Osteoblast (primary cell): Measurements from ENCODE around the gene PRDM5. TPM values are rescaled to one million over a fixed set of nuclear protein-coding genes. Genes with fewer than 3 reads are reported as not detected.
A peak's percentile ranks its signal among the peaks of the same experiment; 100 is the strongest.

Experiments used
- DNase-seq: peaks from one replicate; pipeline ENCODE4 v3.0.0; 2011; ENCODE audit warnings: low spot score, mixed read lengths; ENCODE audit not compliant: insufficient read length; ENCODE audit errors: missing footprints
- H2AFZ ChIP-seq: 2 replicates; pipeline ENCODE4 v1.6.0; 2011; ENCODE audit warnings: mild to moderate bottlenecking, low read length
- H3K27ac ChIP-seq: 2 replicates; pipeline ENCODE4 v1.5.1; 2011; ENCODE audit warnings: mild to moderate bottlenecking, low read depth, low read length, moderate library complexity
- H3K27me3 ChIP-seq: 2 replicates; pipeline ENCODE4 v1.6.0; 2012; ENCODE audit warnings: mild to moderate bottlenecking, control low read depth, inconsistent platforms, low read length, moderate library complexity; ENCODE audit not compliant: insufficient read depth
- H3K36me3 ChIP-seq: 2 replicates; pipeline ENCODE4 v1.5.1; 2011; ENCODE audit warnings: mild to moderate bottlenecking, low read length, control low read depth, moderate library complexity; ENCODE audit not compliant: insufficient read depth
- H3K4me1 ChIP-seq: 2 replicates; pipeline ENCODE4 v1.5.1; 2011; ENCODE audit warnings: mild to moderate bottlenecking, low read length, control low read depth, moderate library complexity; ENCODE audit not compliant: insufficient read depth
- H3K4me2 ChIP-seq: 2 replicates; pipeline ENCODE4 v1.6.0; 2011; ENCODE audit warnings: mild to moderate bottlenecking, low read length; ENCODE audit not compliant: insufficient read depth
- H3K4me3 ChIP-seq: fragments of 200-600 bp; sonication (generic); 3 replicates; pipeline ENCODE4 v1.5.1; 2012; ENCODE audit warnings: mild to moderate bottlenecking, low read length, inconsistent platforms; ENCODE audit not compliant: insufficient read depth
- H3K79me2 ChIP-seq: 2 replicates; pipeline ENCODE4 v1.6.0; 2012; ENCODE audit warnings: mild to moderate bottlenecking, low read length, control low read depth, inconsistent platforms; ENCODE audit not compliant: insufficient read depth
- H3K9me3 ChIP-seq: 2 replicates; pipeline ENCODE4 v1.5.1; 2011; ENCODE audit warnings: low read depth, low read length, control low read depth
- H4K20me1 ChIP-seq: 2 replicates; pipeline ENCODE4 v1.6.0; 2012; ENCODE audit warnings: mild to moderate bottlenecking, low read length, control low read depth; ENCODE audit not compliant: insufficient read depth
- total RNA-seq: library from RNA; depleted of rRNA; stranded (reverse); fragments of >200 nt; gene quantifications from 2 replicates; pipeline ENCODE4 v1.2.3, GENCODE V29; 2012
- TF ChIP-seq, protein P1 (sequence below): IDR thresholded peaks from 2 replicates; pipeline ENCODE4 v1.5.1; 2011; ENCODE audit warnings: mild to moderate bottlenecking, low read depth, low read length, moderate library complexity; ENCODE audit errors: extremely low read depth

The PRDM5 gene
- total RNA-seq, 1 donor: 39.4 TPM

DNA sequence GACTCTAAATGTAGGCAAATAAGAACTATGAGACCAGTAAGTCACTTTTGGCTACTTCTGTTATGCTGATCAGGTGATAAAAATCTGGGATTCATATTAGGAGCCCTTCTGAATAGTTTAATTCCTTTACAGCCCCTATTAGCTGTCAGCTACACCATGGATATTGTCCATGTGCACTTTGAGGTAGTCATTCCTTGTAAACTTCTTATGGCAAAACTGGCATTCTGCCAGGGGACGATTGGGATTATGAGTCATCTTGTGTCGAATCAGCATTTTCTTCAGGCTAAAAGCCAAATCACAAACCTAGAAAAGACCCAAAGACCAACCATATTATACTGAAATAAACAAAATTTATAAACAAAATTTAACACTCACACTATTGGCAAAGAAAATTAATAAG, 227.6 kb downstream of the PRDM5 start:
- Histone ChIP-seq H4K20me1 (no peaks in the 10 kb centered on the region), H3K4me1 (peaks cover 15% of the 10 kb centered on the region), H3K4me3 (no peak overlapping the region), H3K79me2 (no peaks in the 10 kb centered on the region), H3K9me3 (no peaks in the 10 kb centered on the region), H3K4me2 (no peak overlapping the region), H2AFZ (no peak overlapping the region), H3K27me3 (no peaks in the 10 kb centered on the region), H3K27ac (no peak overlapping the region), H3K36me3 (no peaks in the 10 kb centered on the region)
- peak; percentile 25 for DNase-seq
- TF ChIP-seq, protein P1, sequence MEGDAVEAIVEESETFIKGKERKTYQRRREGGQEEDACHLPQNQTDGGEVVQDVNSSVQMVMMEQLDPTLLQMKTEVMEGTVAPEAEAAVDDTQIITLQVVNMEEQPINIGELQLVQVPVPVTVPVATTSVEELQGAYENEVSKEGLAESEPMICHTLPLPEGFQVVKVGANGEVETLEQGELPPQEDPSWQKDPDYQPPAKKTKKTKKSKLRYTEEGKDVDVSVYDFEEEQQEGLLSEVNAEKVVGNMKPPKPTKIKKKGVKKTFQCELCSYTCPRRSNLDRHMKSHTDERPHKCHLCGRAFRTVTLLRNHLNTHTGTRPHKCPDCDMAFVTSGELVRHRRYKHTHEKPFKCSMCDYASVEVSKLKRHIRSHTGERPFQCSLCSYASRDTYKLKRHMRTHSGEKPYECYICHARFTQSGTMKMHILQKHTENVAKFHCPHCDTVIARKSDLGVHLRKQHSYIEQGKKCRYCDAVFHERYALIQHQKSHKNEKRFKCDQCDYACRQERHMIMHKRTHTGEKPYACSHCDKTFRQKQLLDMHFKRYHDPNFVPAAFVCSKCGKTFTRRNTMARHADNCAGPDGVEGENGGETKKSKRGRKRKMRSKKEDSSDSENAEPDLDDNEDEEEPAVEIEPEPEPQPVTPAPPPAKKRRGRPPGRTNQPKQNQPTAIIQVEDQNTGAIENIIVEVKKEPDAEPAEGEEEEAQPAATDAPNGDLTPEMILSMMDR: no peak

DNA sequence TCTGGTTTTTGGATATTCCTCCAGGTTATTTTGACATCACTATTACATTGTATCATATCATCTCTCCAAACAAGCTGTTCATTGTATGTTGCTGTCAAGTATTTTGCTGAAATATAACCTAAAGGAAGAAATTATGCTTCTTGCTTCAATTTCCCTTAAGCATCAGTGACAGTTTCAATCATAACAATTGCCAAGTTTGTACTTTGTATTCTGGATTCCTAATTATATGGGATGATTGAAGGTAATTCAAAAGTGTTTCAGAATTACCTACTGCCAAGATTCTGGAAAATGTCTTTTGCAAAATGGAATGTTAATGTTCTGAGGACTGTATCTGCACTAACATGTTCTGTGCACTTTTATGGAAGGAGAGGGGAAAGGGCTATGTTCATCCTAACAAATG, 228.7 kb downstream of the PRDM5 start:
- Histone ChIP-seq H3K4me3 (no peak overlapping the region), H4K20me1 (no peaks in the 10 kb centered on the region), H3K9me3 (no peaks in the 10 kb centered on the region), H3K36me3 (no peaks in the 10 kb centered on the region), H3K4me1 (peaks cover 15% of the 10 kb centered on the region), H3K27ac (no peak overlapping the region), H3K79me2 (no peaks in the 10 kb centered on the region), H3K4me2 (no peak overlapping the region), H3K27me3 (no peaks in the 10 kb centered on the region), H2AFZ (no peak overlapping the region)
- no peak for DNase-seq
- TF ChIP-seq, protein P1: no peak

DNA sequence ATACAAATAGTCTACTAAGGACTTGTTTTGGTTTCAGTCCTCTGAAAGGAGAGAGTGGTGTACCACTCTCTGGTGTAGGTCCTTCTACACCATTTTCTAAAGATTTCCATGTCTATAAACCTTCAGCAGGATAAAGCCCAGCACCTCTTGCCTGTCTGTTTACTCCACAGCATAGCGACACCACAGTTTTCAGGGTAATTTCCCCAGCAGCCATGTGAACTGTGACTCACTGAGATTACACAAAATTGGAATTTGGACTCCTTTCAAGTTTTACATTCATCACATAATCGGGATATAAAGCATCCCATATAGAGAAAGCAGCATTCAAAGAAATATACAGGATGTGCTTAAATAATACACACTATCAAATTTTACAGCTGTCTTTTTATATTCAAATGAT, 229.6 kb downstream of the PRDM5 start:
- peak overlapping the region; percentile 67 for H2AFZ ChIP-seq
- H3K4me3 ChIP-seq: no peak overlapping the region
- H3K27me3 ChIP-seq: no peaks in the 10 kb centered on the region
- H3K27ac ChIP-seq: peak overlapping the region; percentile 70
- H3K79me2 ChIP-seq: no peaks in the 10 kb centered on the region
- H4K20me1 ChIP-seq: no peaks in the 10 kb centered on the region
- peaks cover 15% of the 10 kb centered on the region for H3K4me1 ChIP-seq
- H3K9me3 ChIP-seq: no peaks in the 10 kb centered on the region
- TF ChIP-seq, protein P1: no peak
- peak overlapping the region; percentile 43 for H3K4me2 ChIP-seq
- peak; percentile 53 for DNase-seq
- no peaks in the 10 kb centered on the region for H3K36me3 ChIP-seq

DNA sequence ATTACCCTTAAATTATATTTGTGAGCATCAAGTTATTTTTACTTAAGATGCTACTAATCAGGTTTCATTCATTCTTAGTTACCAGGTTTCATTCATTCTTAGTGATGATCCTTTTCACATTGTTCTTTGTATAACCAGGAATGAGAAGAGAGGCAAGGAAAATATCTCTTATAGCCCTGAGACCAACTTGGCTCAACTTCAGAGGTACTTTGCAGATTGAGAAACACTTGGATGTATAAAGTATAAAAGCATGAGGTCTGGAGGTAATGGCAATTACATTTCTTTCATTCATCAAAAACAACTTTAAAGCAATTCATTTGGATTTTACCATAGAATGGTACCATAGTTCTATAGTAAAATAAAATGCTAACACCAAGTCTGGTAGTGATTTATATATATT, 231.0 kb downstream of the PRDM5 start:
- no peak overlapping the region for H3K4me3 ChIP-seq
- H3K79me2 ChIP-seq: no peaks in the 10 kb centered on the region
- no peak overlapping the region for H3K27ac ChIP-seq
- no peak overlapping the region for H2AFZ ChIP-seq
- TF ChIP-seq, protein P1: no peak
- H4K20me1 ChIP-seq: no peaks in the 10 kb centered on the region
- no peak overlapping the region for H3K4me2 ChIP-seq
- H3K4me1 ChIP-seq: peaks cover 15% of the 10 kb centered on the region
- no peaks in the 10 kb centered on the region for H3K36me3 ChIP-seq
- H3K9me3 ChIP-seq: no peaks in the 10 kb centered on the region
- DNase-seq: no peak
- no peaks in the 10 kb centered on the region for H3K27me3 ChIP-seq
